ENCODE measurements around the gene ZG16B.

- no peak for TF ChIP-seq POLR2A (IDR thresholded peaks at IDR 0.05; ENCODE audit: low read depth, low read length)
- TF ChIP-seq POLR2AphosphoS5 (IDR thresholded peaks at IDR 0.05; ENCODE audit: low read depth, low read length), result no peak
- no peak for TF ChIP-seq TAF1 (IDR thresholded peaks at IDR 0.05; ENCODE audit: borderline replicate concordance, low read depth, low read length)
Measured at GRCh38 chr16:2859686-2860265, 29.7 kb downstream of the ZG16B start.

All from GM12892 (cell line).